Suprapubic skin (tissue), 4 donors: Measurements from ENCODE around the gene FGA.

Source experiments
- CTCF ChIP-seq, 2 donors: fragments of 200-600 bp in 1 of 2; fragments of 450-650 bp in 1 of 2; sonication (generic) in 1 of 2; IDR thresholded peaks; one replicate each; pipeline ENCODE4 v1.5.1; 2016 to 2019; ENCODE audit warnings: antibody characterized with exemption in 2 of 2, mild to moderate bottlenecking in 1 of 2, moderate library complexity in 1 of 2
- POLR2A ChIP-seq, 2 donors: fragments of 450-650 bp; IDR thresholded peaks; one replicate each; pipeline ENCODE4 v1.6.1; 2017; ENCODE audit warnings: antibody characterized with exemption in 2 of 2, mild to moderate bottlenecking in 2 of 2, moderate library complexity in 2 of 2
- POLR2AphosphoS5 ChIP-seq, 3 donors: sonication (generic); formaldehyde crosslinking; IDR thresholded peaks; one replicate each; pipeline ENCODE4 v1.6.1; 2017; ENCODE audit warnings: antibody characterized with exemption in 3 of 3

- no peak for TF ChIP-seq CTCF (IDR thresholded peaks at IDR 0.05)
- TF ChIP-seq POLR2AphosphoS5 (IDR thresholded peaks at IDR 0.05), result no peak
- TF ChIP-seq POLR2A (IDR thresholded peaks at IDR 0.05), result no peak
Observed at GRCh38 chr4:154573190-154573870, 17.2 kb downstream of the FGA start.
